ENCODE measurements around the gene CLCN3. TPM values are rescaled to one million over a fixed set of nuclear protein-coding genes. Genes with fewer than 3 reads are reported as not detected.

Gene CLCN3
- total and polyA plus RNA-seq, 7 donors: 7.9 to 32.3 (median 24.3) TPM

DNA sequence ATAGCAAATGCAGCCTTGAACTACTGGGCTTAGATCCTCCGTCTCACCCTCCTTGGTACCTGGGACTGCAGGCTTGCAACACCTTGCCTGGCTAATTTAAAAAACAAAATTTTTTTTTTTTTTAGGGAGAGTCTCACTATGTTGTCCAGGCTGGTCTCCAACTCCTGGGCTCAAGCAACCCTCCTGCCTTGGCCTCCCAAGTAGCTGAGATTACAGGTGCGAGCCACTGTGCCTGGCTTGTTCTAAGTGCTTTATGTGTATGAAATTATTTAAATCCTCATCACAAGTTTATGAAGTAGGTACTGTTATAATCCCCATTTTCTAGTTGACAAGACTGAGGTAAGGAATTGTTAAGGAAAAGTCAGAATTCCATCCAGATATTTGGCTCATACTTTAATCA, 43.0 kb downstream of the CLCN3 start:
- Histone ChIP-seq H3K4me1 (peaks cover 53% of the 10 kb centered on the region), H3K9me3 (peaks cover 5% of the 10 kb centered on the region), H3K27ac (peak overlapping the region; percentile 47), H3K4me3 (no peak overlapping the region), H3K36me3 (ENCODE audit: insufficient read depth in 1 of 2, low read depth in 1 of 2) (no peaks in the 10 kb centered on the region), H3K27me3 (ENCODE audit: insufficient read depth in 3 of 3, low read length in 2 of 3) (no peaks in the 10 kb centered on the region)
- WGBS, 3 donors: 92 to 96% (median 95%) methylated on average over 2 of the region's 2 CpGs
- intact Hi-C loops (cut with DNase I): no loop called here
- TF ChIP-seq, protein P1, sequence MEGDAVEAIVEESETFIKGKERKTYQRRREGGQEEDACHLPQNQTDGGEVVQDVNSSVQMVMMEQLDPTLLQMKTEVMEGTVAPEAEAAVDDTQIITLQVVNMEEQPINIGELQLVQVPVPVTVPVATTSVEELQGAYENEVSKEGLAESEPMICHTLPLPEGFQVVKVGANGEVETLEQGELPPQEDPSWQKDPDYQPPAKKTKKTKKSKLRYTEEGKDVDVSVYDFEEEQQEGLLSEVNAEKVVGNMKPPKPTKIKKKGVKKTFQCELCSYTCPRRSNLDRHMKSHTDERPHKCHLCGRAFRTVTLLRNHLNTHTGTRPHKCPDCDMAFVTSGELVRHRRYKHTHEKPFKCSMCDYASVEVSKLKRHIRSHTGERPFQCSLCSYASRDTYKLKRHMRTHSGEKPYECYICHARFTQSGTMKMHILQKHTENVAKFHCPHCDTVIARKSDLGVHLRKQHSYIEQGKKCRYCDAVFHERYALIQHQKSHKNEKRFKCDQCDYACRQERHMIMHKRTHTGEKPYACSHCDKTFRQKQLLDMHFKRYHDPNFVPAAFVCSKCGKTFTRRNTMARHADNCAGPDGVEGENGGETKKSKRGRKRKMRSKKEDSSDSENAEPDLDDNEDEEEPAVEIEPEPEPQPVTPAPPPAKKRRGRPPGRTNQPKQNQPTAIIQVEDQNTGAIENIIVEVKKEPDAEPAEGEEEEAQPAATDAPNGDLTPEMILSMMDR (IDR thresholded peaks at IDR 0.05): no peak
- DNase-seq (no peak), ATAC-seq (no peak)

DNA sequence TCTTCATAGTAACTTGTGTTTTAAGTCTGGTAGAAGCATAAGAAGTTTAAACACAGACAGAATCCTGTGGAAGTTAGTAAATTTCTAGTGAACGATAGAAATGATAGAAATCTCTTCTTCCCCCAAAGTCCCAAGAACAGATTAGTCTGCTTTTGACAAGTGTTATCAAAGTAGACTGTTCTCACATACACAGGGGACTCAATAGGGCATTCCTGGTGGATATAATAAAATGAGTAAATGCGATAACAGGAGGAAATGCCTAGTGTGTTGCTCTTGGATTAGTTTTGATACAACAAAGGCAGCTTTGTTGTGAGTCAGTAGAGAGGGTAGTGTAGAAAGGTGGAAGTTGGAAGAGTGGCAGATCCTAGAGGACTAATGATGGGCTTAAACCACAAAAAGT, 43.5 kb downstream of the CLCN3 start:
- Histone ChIP-seq H3K27me3 (ENCODE audit: insufficient read depth in 3 of 3, low read length in 2 of 3) (no peaks in the 10 kb centered on the region), H3K4me1 (peaks cover 49% of the 10 kb centered on the region), H3K9me3 (peaks cover 5% of the 10 kb centered on the region), H3K4me3 (no peak overlapping the region), H3K27ac (peak overlapping the region; percentile 47), H3K36me3 (ENCODE audit: insufficient read depth in 1 of 2, low read depth in 1 of 2) (no peaks in the 10 kb centered on the region)
- TF ChIP-seq, protein P1 (IDR thresholded peaks at IDR 0.05): no peak
- intact Hi-C loops (cut with DNase I): no loop called here
- WGBS, 3 donors: 68 to 74% (median 72%) methylated on average over 2 of the region's 2 CpGs
- ATAC-seq: no peak
- DNase-seq: no peak

DNA sequence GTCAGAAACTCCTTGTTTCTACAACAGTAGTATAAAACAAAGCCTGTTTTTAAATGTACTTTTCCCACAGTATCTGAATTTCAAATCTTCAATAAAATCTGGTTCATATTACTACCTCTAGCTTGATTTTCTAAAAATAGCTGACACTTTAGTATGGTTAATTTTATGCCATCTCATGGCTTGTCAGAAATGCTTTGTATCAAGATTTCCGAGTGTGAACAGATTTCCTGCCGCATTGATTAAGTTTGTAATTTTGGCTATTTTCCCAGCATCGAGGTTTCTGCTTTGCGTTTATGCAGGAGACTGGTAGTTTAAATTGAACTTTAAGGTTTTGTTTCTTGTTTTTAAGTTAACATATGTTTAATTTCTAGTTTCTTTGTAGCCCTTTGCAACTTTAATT, 44.2 kb downstream of the CLCN3 start:
- WGBS, 3 donors: 9 to 22% (median 10%) methylated on average over 4 of the region's 4 CpGs
- peaks cover 5% of the 10 kb centered on the region for H3K9me3 ChIP-seq
- H3K36me3 ChIP-seq (ENCODE audit: insufficient read depth in 1 of 2, low read depth in 1 of 2): no peaks in the 10 kb centered on the region
- TF ChIP-seq, protein P1 (IDR thresholded peaks at IDR 0.05): no peak
- peak overlapping the region; percentile 43 for H3K27ac ChIP-seq
- H3K4me1 ChIP-seq: peaks cover 41% of the 10 kb centered on the region
- DNase-seq (no peak), ATAC-seq (no peak)
- no peaks in the 10 kb centered on the region for H3K27me3 ChIP-seq (ENCODE audit: insufficient read depth in 3 of 3, low read length in 2 of 3)
- intact Hi-C loops (cut with DNase I): no loop called here
- peak overlapping the region; percentile 40 for H3K4me3 ChIP-seq

DNA sequence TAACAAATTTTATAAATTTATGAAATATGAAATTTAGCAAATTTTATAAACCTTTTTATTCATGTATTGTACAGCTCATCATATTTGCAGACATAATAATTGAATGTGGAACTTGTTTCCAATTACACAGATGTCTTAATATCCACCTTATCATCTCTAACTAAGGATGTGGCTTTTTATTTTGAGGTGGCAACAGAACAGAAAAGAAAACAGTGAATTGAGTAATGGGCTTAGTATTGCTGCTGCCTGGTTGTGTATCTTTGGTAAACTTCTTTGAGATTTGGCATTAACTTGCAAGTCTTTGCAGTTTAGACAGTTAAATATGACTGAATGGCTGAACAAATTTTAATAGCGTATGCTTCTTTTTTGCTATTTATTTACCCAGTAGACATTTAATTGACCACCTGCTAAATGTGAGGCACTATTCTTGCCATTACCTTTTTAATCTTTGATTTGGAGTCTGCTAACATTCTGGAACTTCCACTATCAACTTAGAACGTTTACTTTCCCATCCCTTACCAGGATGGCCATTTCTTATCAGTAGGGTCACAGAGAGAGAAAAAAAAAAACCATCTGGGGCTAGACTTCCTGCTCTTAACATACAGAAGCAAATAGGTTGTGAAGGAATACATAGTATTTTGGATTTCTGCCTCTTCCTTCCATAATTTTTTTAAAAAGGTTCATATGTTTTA, 44.8 kb downstream of the CLCN3 start:
- WGBS, 3 donors: 59 to 60% (median 60%) methylated on average over 2 of the region's 2 CpGs
- H3K4me3 ChIP-seq: peak overlapping the region; percentile 40
- H3K36me3 ChIP-seq (ENCODE audit: insufficient read depth in 1 of 2, low read depth in 1 of 2): no peaks in the 10 kb centered on the region
- peaks cover 39% of the 10 kb centered on the region for H3K4me1 ChIP-seq
- TF ChIP-seq, protein P1 (IDR thresholded peaks at IDR 0.05): no peak
- H3K9me3 ChIP-seq: peaks cover 5% of the 10 kb centered on the region
- peak overlapping the region; percentile 1 for H3K27ac ChIP-seq
- H3K27me3 ChIP-seq (ENCODE audit: insufficient read depth in 3 of 3, low read length in 2 of 3): no peaks in the 10 kb centered on the region
- ATAC-seq: no peak
- no peak for DNase-seq
- intact Hi-C loops (cut with DNase I): no loop called here

Measured in psoas muscle (tissue), 8 donors.